Measurements from ENCODE around the gene PPP6C. TPM values are rescaled to one million over a fixed set of nuclear protein-coding genes. Genes with fewer than 3 reads are reported as not detected.
A peak's percentile ranks its signal among the peaks of the same experiment; 100 is the strongest.
"Not testable (repeated sequence)": the region's sequence is repeated elsewhere in the genome, so short reads cannot be mapped to it uniquely, and the experiment has no call there.

Gene PPP6C
- polyA plus RNA-seq, 1 experiment, result 7.7 TPM

- CTCF ChIA-PET, result interaction anchor here (0.9 to 1.6 kb wide), 2 partner anchors 18 to 26 kb away, joined by 3 read pairs; no protein-coding TSS in a partner anchor
- TF ChIP-seq, protein P1, sequence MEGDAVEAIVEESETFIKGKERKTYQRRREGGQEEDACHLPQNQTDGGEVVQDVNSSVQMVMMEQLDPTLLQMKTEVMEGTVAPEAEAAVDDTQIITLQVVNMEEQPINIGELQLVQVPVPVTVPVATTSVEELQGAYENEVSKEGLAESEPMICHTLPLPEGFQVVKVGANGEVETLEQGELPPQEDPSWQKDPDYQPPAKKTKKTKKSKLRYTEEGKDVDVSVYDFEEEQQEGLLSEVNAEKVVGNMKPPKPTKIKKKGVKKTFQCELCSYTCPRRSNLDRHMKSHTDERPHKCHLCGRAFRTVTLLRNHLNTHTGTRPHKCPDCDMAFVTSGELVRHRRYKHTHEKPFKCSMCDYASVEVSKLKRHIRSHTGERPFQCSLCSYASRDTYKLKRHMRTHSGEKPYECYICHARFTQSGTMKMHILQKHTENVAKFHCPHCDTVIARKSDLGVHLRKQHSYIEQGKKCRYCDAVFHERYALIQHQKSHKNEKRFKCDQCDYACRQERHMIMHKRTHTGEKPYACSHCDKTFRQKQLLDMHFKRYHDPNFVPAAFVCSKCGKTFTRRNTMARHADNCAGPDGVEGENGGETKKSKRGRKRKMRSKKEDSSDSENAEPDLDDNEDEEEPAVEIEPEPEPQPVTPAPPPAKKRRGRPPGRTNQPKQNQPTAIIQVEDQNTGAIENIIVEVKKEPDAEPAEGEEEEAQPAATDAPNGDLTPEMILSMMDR (IDR thresholded peaks at IDR 0.05; ENCODE audit: insufficient read depth, low read depth, low read length), result no peak
- POLR2A ChIA-PET, result no interaction called here
- no peak for DNase-seq (ENCODE audit: low read depth)
- Histone ChIP-seq H3K27me3 (ENCODE audit: control insufficient read depth, insufficient read depth, low read length) (no peaks in the 10 kb centered on the region), H3K36me3 (ENCODE audit: control insufficient read depth, insufficient read depth, low read length) (peaks cover 9% of the 10 kb centered on the region), H3K4me3 (ENCODE audit: low read depth, low read length) (no peak overlapping the region)
Measured at GRCh38 chr9:125202846-125203618, 13.4 kb upstream of the PPP6C start.

GRCh38 chr9:125200216-125201047 lies 10.8 kb upstream of the PPP6C start, which contains the start of gene RABEPK:
TSS of gene RABEPK (plus strand) at chr9:125200542. CDS start at chr9:125203014, 2,472 bp downstream.
- POLR2A ChIA-PET, result interaction anchor here (0.6 kb wide), 1 partner anchor 10 kb away, joined by 4 read pairs; no protein-coding TSS in a partner anchor
- peak; percentile 87 for DNase-seq (ENCODE audit: low read depth)
- Histone ChIP-seq H3K4me3 (ENCODE audit: low read depth, low read length) (peak within 1 kb of the TSS; percentile 78), H3K36me3 (ENCODE audit: control insufficient read depth, insufficient read depth, low read length) (peaks cover 4% of the 10 kb centered on the region), H3K27me3 (ENCODE audit: control insufficient read depth, insufficient read depth, low read length) (no peaks in the 10 kb centered on the region)
- CTCF ChIA-PET, result interaction anchor here (0.8 to 1.4 kb wide), 3 partner anchors 10 to 14 kb away, joined by 3 read pairs; no protein-coding TSS in a partner anchor
- TF ChIP-seq, protein P1 (IDR thresholded peaks at IDR 0.05; ENCODE audit: insufficient read depth, low read depth, low read length), result no peak

DNA sequence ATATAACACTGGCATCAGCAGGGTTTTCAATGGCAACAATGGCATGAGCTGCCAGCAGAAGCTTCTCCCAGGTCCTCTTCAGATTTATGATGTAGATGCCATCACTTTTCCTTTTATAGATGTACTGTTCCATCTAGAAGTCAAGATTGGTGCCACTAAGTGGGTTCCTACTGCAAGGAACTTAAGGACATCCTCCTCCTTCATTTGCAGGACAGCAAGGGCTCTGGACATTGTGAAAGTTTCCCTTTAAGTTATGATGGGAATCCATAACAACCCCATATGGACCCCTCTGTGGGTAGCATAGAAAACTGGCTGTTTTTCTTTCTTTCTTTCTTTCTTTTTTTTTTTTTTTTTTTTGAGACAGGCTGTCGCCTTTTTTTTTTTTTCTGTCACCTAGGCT lies 6.0 kb upstream of the PPP6C start:
- POLR2A ChIA-PET; CTCF ChIA-PET; H3K27me3 ChIP-seq (ENCODE audit: control insufficient read depth, insufficient read depth, low read length); DNase-seq (ENCODE audit: low read depth); H3K36me3 ChIP-seq (ENCODE audit: control insufficient read depth, insufficient read depth, low read length); H3K4me3 ChIP-seq (ENCODE audit: low read depth, low read length): not testable (repeated sequence)

GRCh38 chr9:125194466-125194865 lies 4.9 kb upstream of the PPP6C start:
- H3K4me3 ChIP-seq (ENCODE audit: low read depth, low read length); CTCF ChIA-PET; DNase-seq (ENCODE audit: low read depth); H3K36me3 ChIP-seq (ENCODE audit: control insufficient read depth, insufficient read depth, low read length); H3K27me3 ChIP-seq (ENCODE audit: control insufficient read depth, insufficient read depth, low read length); POLR2A ChIA-PET: not testable (repeated sequence)

DNA sequence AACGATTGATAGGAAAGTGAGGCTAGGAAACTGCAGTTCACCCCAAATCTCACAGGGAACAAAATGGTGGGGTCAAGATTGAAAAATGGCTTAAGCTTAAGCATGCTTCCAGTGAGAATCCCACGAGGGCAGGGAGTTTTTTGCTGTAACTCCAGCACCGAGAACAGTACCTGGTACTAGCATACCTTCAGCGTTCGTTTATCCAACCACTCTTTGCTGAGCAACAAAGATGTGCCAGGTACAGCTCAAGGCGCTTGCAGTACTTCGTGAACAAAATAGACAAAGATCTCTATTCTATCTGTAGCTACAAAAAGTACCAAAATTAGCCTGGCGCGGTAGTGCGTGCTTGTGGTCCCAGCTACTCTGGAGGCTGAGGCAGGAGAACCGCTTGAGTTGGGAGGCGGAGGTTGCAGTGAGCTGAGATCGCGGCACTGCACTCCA lies 778 bp upstream of the PPP6C start:
- TF ChIP-seq, protein P1 (IDR thresholded peaks at IDR 0.05; ENCODE audit: insufficient read depth, low read depth, low read length), result no peak
- no peak for DNase-seq (ENCODE audit: low read depth)
- Histone ChIP-seq H3K27me3 (ENCODE audit: control insufficient read depth, insufficient read depth, low read length) (no peaks in the 10 kb centered on the region; the same call in 1 of the 2 replicates), H3K36me3 (ENCODE audit: control insufficient read depth, insufficient read depth, low read length) (no peaks in the 10 kb centered on the region), H3K4me3 (ENCODE audit: low read depth, low read length) (peak overlapping the region; percentile 100)
- ChIA-PET CTCF (interaction anchor here (0.8 kb wide), 1 partner anchor 9 kb away, joined by 3 read pairs; no protein-coding TSS in a partner anchor), POLR2A (interaction anchor here (0.6 kb wide), 1 partner anchor 10 kb away, joined by 4 read pairs; the partner anchor contains the start of gene RABEPK)

GRCh38 chr9:125189011-125189360 lies 617 bp downstream of the PPP6C start:
- peak overlapping the region; percentile 100 for H3K4me3 ChIP-seq (ENCODE audit: low read depth, low read length)
- H3K36me3 ChIP-seq (ENCODE audit: control insufficient read depth, insufficient read depth, low read length), result no peaks in the 10 kb centered on the region
- POLR2A ChIA-PET, result no interaction called here
- no peaks in the 10 kb centered on the region for H3K27me3 ChIP-seq (ENCODE audit: control insufficient read depth, insufficient read depth, low read length)
- TF ChIP-seq, protein P1 (IDR thresholded peaks at IDR 0.05; ENCODE audit: insufficient read depth, low read depth, low read length), result no peak
- no peak for DNase-seq (ENCODE audit: low read depth)
- CTCF ChIA-PET, result no interaction called here

Measured in BJ (cell line).